Activated gamma-delta T cell (primary cell): ENCODE results near the gene TCOF1.

Source experiments
- DNase-seq: peaks from one replicate; lab custom pipeline; 2025; lab: John Stamatoyannopoulos, UW

TCOF1 gene

GRCh38 chr5:150322202-150322601, 35.3 kb upstream of the TCOF1 start:
- no peak for DNase-seq

- DNase-seq: no peak
Observed at GRCh38 chr5:150323092-150323491, 34.4 kb upstream of the TCOF1 start.

- no peak for DNase-seq
Observed at GRCh38 chr5:150323819-150324218, 33.7 kb upstream of the TCOF1 start.

GRCh38 chr5:150325426-150325825, 32.1 kb upstream of the TCOF1 start:
- DNase-seq: no peak

- no peak for DNase-seq
Observed at GRCh38 chr5:150326707-150327106, 30.8 kb upstream of the TCOF1 start.

- DNase-seq: no peak
Observed at GRCh38 chr5:150327139-150327538, 30.4 kb upstream of the TCOF1 start.

- no peak for DNase-seq
Observed at GRCh38 chr5:150328515-150328914, 29.0 kb upstream of the TCOF1 start.

- no peak for DNase-seq
Observed at GRCh38 chr5:150329038-150329437, 28.5 kb upstream of the TCOF1 start.

GRCh38 chr5:150329881-150330876, 27.3 kb upstream of the TCOF1 start:
- no peak for DNase-seq

- no peak for DNase-seq
Observed at GRCh38 chr5:150333400-150333799, 24.1 kb upstream of the TCOF1 start.

- DNase-seq: no peak
Observed at GRCh38 chr5:150335778-150336177, 21.7 kb upstream of the TCOF1 start.

- DNase-seq: no peak
Observed at GRCh38 chr5:150338546-150338945, 19.0 kb upstream of the TCOF1 start.

GRCh38 chr5:150339165-150339564, 18.3 kb upstream of the TCOF1 start:
- DNase-seq: no peak

GRCh38 chr5:150339841-150340240, 17.7 kb upstream of the TCOF1 start:
- DNase-seq: no peak

- DNase-seq: no peak
Observed at GRCh38 chr5:150340614-150341255, 16.8 kb upstream of the TCOF1 start.

GRCh38 chr5:150341331-150341730, 16.2 kb upstream of the TCOF1 start:
- DNase-seq: no peak

GRCh38 chr5:150341989-150342388, 15.5 kb upstream of the TCOF1 start:
- no peak for DNase-seq

GRCh38 chr5:150342583-150342982, 14.9 kb upstream of the TCOF1 start:
- DNase-seq: no peak

- no peak for DNase-seq
Observed at GRCh38 chr5:150343994-150344631, 13.4 kb upstream of the TCOF1 start.

GRCh38 chr5:150345716-150346115, 11.8 kb upstream of the TCOF1 start:
- DNase-seq: no peak

- DNase-seq: no peak
Observed at GRCh38 chr5:150346592-150346991, 10.9 kb upstream of the TCOF1 start.

- DNase-seq: no peak
Observed at GRCh38 chr5:150347003-150347402, 10.5 kb upstream of the TCOF1 start.

GRCh38 chr5:150347451-150347850, 10.0 kb upstream of the TCOF1 start:
- no peak for DNase-seq
